ENCODE measurements around the gene MS4A8. TPM values are rescaled to one million over a fixed set of nuclear protein-coding genes. Genes with fewer than 3 reads are reported as not detected.
"Not testable (repeated sequence)": the region's sequence is repeated elsewhere in the genome, so short reads cannot be mapped to it uniquely, and the experiment has no call there.

Gene MS4A8, protein sequence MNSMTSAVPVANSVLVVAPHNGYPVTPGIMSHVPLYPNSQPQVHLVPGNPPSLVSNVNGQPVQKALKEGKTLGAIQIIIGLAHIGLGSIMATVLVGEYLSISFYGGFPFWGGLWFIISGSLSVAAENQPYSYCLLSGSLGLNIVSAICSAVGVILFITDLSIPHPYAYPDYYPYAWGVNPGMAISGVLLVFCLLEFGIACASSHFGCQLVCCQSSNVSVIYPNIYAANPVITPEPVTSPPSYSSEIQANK
- not detected in 2 replicates for total RNA-seq
- long read RNA-seq = 0 reads

DNA sequence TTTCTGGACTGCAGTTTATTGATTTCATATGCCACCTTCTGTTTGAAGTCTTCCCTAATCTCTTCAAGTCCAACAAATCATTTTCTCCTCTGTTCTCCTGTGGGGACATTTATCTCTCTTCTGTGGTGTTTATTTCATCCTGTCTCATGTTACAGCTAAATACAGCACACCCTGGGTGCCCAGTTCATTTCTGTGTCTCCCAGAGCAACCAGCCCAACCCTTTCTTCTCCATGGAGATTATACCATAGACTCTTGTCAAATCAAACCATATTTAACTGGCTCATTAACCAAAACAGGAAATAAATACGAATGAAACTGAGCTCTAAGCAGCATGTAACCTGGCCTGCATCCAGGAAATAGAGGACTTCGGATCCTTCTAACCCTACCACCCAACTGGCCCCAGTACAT is at the start of gene MS4A8:
Gene MS4A8 (plus strand): TSS at position 329 of the 408 bp plus-strand sequence. CDS start 1,249 bp downstream, outside the sequence.
- H3K4me3 Mint-ChIP-seq (ENCODE audit: unreplicated experiment) = no peak within 1 kb of the TSS
- H3K9me3 Mint-ChIP-seq (ENCODE audit: unreplicated experiment) = no peaks in the 10 kb centered on the region
- peaks cover 7% of the 10 kb centered on the region for H3K27me3 Mint-ChIP-seq (ENCODE audit: unreplicated experiment)
- no peaks in the 10 kb centered on the region for H3K36me3 Mint-ChIP-seq (ENCODE audit: unreplicated experiment)
- DNase-seq (ENCODE audit: extremely low spot score, unreplicated experiment) = no peak
- H3K4me1 Mint-ChIP-seq (ENCODE audit: unreplicated experiment) = no peaks in the 10 kb centered on the region
- H3K27ac Mint-ChIP-seq (ENCODE audit: unreplicated experiment) = no peak within 1 kb of the TSS
- TF ChIP-seq, protein P1, sequence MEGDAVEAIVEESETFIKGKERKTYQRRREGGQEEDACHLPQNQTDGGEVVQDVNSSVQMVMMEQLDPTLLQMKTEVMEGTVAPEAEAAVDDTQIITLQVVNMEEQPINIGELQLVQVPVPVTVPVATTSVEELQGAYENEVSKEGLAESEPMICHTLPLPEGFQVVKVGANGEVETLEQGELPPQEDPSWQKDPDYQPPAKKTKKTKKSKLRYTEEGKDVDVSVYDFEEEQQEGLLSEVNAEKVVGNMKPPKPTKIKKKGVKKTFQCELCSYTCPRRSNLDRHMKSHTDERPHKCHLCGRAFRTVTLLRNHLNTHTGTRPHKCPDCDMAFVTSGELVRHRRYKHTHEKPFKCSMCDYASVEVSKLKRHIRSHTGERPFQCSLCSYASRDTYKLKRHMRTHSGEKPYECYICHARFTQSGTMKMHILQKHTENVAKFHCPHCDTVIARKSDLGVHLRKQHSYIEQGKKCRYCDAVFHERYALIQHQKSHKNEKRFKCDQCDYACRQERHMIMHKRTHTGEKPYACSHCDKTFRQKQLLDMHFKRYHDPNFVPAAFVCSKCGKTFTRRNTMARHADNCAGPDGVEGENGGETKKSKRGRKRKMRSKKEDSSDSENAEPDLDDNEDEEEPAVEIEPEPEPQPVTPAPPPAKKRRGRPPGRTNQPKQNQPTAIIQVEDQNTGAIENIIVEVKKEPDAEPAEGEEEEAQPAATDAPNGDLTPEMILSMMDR (IDR thresholded peaks at IDR 0.05) = no peak

DNA sequence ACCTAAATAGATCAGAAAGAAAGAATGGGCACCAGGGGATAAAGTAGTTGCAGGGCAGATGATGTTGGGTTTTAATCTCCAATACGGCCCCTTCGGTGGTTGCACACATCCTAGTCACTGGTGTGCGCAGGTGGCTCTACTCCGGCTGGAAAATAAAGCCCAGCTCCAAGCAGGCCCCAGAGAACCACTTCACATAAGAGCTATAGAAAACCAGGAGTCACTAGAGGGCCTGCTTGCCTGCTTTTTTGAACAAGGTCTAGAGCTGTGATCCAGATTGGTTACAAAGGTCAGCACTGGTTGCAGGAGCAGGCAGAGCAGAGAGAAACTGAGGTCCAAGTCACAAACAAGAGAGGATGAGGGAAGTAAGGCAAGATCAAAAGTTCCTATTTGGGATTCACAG is 41.5 kb upstream of the MS4A8 start:
- H3K27me3 Mint-ChIP-seq (ENCODE audit: unreplicated experiment) = no peaks in the 10 kb centered on the region
- no peak overlapping the region for H3K4me3 Mint-ChIP-seq (ENCODE audit: unreplicated experiment)
- TF ChIP-seq, protein P1 (IDR thresholded peaks at IDR 0.05) = no peak
- H3K27ac Mint-ChIP-seq (ENCODE audit: unreplicated experiment) = no peak overlapping the region
- no peaks in the 10 kb centered on the region for H3K36me3 Mint-ChIP-seq (ENCODE audit: unreplicated experiment)
- H3K9me3 Mint-ChIP-seq (ENCODE audit: unreplicated experiment) = no peaks in the 10 kb centered on the region
- H3K4me1 Mint-ChIP-seq (ENCODE audit: unreplicated experiment) = no peaks in the 10 kb centered on the region
- no peak for DNase-seq (ENCODE audit: extremely low spot score, unreplicated experiment)

DNA sequence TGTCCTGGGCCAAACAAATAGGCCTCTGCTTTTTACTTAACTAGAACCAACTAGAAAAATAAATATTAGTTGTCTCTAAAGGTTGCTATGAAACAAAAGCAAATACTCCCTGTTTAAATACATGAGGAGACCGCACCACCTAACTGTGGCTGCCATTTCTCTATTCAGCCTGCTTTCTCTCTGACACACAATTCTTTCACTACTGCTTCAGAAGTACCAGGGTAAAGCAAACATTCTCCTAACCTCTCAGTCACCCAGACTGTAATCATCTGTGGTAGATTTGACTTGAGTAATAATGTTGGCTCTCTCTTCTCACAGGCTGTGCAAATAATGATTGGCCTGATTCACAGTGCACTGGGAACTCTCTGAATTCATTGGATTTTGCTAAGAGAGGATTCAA is 41.0 kb upstream of the MS4A8 start:
- DNase-seq (ENCODE audit: extremely low spot score, unreplicated experiment) = no peak
- no peak overlapping the region for H3K4me3 Mint-ChIP-seq (ENCODE audit: unreplicated experiment)
- H3K4me1 Mint-ChIP-seq (ENCODE audit: unreplicated experiment) = no peaks in the 10 kb centered on the region
- TF ChIP-seq, protein P1 (IDR thresholded peaks at IDR 0.05) = no peak
- no peaks in the 10 kb centered on the region for H3K9me3 Mint-ChIP-seq (ENCODE audit: unreplicated experiment)
- no peaks in the 10 kb centered on the region for H3K36me3 Mint-ChIP-seq (ENCODE audit: unreplicated experiment)
- H3K27ac Mint-ChIP-seq (ENCODE audit: unreplicated experiment) = no peak overlapping the region
- no peaks in the 10 kb centered on the region for H3K27me3 Mint-ChIP-seq (ENCODE audit: unreplicated experiment)

DNA sequence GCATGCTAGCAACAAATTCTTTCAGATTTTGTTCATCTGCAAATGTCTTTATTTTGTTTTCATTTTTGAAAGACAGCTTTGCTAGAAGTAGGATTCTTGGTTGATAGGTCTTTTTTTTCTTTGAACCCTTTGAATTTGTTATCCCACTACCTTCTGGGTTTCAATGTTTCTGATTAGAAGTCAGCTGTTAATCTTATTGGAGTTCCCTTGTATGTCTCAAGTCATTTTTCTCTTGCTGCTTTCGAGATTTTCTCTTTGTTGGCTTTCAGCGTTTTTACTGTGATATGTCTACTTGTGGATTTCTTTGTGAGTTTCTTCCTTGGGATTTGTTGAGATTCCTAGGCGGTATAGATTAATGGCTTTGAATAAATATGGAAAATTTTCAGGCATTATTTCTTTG is 27.2 kb upstream of the MS4A8 start:
- Mint-ChIP-seq H3K27me3 (ENCODE audit: unreplicated experiment) (peaks cover 4% of the 10 kb centered on the region), H3K9me3 (ENCODE audit: unreplicated experiment) (peaks cover 13% of the 10 kb centered on the region), H3K4me1 (ENCODE audit: unreplicated experiment) (no peaks in the 10 kb centered on the region), H3K4me3 (ENCODE audit: unreplicated experiment) (no peak overlapping the region), H3K27ac (ENCODE audit: unreplicated experiment) (no peak overlapping the region), H3K36me3 (ENCODE audit: unreplicated experiment) (no peaks in the 10 kb centered on the region)
- TF ChIP-seq, protein P1 (IDR thresholded peaks at IDR 0.05) = no peak
- DNase-seq (ENCODE audit: extremely low spot score, unreplicated experiment) = no peak

DNA sequence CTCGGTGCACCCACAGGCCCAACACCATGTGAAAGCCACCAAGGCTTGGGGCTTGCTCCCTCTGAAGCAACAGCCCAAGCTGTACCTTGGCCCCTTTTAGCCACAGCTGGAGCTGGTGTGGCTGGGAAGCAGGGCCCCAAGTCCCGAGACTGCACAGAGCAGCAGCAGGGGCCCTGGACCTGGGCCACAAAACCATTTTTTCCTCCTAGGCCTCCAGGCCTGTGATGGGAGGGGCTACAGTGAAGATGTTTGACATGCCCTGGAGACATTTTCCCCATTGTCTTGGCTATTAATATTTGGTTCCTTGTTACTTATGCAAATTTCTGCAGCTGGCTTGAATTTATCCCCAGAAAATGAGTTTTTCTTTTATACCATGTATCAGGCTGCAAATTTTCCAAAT is 21.2 kb upstream of the MS4A8 start:
- not testable (repeated sequence) for DNase-seq (ENCODE audit: extremely low spot score, unreplicated experiment); H3K4me1 Mint-ChIP-seq (ENCODE audit: unreplicated experiment); H3K4me3 Mint-ChIP-seq (ENCODE audit: unreplicated experiment); H3K27me3 Mint-ChIP-seq (ENCODE audit: unreplicated experiment); H3K27ac Mint-ChIP-seq (ENCODE audit: unreplicated experiment); H3K36me3 Mint-ChIP-seq (ENCODE audit: unreplicated experiment)
- peaks cover 22% of the 10 kb centered on the region for H3K9me3 Mint-ChIP-seq (ENCODE audit: unreplicated experiment)

All from osteocyte (in vitro differentiated cells).